Stimulated activated CD4-positive, alpha-beta T cell treated with anti-CD3 and anti-CD28 coated beads, Interleukin-1b, Interleukin-23, amount 100 ng/mL, for 1 hour (primary cell): ENCODE measurements around the gene ZCWPW1.
"Not testable (repeated sequence)": the region's sequence is repeated elsewhere in the genome, so short reads cannot be mapped to it uniquely, and the experiment has no call there.

ENCODE experiments used
- DNase-seq, 2 donors: peaks; one replicate each; pipeline ENCODE4 v3.0.0-alpha.2; 2020; ENCODE audit warnings: low read depth in 2 of 2

ZCWPW1 gene

GRCh38 chr7:100373261-100373831, 55.2 kb downstream of the ZCWPW1 start, which contains the start of gene PILRA:
Gene PILRA, plus strand, starts transcription at chr7:100373487. Its CDS starts 170 bp downstream, at chr7:100373657.
- DNase-seq, result no peak

GRCh38 chr7:100372694-100373093, 55.8 kb downstream of the ZCWPW1 start:
- no peak for DNase-seq

- no peak for DNase-seq
Observed at GRCh38 chr7:100372256-100372655, 56.2 kb downstream of the ZCWPW1 start.

GRCh38 chr7:100371561-100372171, 56.8 kb downstream of the ZCWPW1 start:
- no peak for DNase-seq

- DNase-seq, result no peak
Observed at GRCh38 chr7:100370746-100371145, 57.8 kb downstream of the ZCWPW1 start.

- DNase-seq, result no peak
Observed at GRCh38 chr7:100370303-100370702, 58.2 kb downstream of the ZCWPW1 start.

DNA sequence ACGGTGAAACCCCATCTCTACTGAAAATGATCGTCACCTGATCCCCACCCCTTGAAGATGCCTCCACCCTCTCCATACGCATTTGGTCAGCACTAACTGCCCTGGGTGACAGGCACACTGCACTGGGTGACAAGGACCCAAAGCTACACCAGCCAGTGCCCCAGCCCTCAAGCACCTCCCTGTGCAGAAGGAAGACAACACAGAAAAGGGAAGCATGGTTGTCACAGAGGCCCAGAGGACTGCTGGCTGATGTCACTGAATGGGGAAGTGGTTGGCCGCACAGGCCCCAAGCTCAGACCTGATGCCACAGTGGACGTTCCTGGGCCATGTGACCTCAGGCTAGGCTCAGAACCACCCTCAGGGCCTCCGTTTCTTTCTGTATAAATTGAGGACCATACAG, 59.4 kb downstream of the ZCWPW1 start:
- DNase-seq, result no peak

DNA sequence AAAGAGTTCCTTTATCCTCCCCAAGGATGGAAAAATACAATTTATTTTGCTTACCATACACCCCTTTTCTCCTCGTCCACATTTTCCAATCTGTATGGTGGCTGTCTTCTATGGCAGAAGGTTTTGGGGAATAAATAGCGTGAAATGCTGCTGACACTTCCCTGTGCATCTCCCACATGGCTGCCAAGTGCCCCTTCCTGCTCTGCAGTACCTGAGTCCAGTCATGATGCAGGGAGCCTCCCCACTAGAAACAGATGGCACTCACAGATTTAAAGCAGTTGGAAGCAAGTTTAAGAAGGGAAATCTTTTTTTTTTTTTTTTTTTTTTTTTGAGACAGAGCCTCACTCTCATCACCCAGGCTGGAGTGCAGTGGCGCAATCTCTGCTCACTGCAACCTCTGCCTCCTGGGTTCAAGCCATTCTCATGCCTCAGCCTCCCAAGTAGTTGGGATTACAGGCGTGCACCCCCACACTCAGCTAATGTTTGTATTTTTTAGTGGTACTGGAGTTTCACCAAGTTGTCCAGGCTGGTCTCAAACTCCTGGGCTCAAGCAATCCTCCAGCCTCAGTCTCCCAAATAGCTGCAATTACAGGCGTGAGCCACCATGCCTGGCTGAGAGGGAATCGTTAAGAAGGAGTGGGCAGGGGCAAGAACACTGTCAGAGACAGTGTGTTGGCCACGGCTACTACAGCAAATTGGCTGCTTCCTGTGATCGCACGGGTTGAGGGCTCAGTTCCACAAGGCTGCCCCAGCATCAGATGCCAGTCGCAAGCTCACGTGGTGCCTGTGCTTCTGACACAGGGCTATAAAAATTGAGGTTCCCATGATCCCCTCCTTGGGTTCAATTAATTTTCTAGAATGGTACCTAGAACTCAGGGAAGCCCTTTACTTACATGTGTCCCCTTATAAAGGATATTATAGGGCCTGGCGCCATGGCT, 60.6 kb downstream of the ZCWPW1 start:
- no peak for DNase-seq

DNA sequence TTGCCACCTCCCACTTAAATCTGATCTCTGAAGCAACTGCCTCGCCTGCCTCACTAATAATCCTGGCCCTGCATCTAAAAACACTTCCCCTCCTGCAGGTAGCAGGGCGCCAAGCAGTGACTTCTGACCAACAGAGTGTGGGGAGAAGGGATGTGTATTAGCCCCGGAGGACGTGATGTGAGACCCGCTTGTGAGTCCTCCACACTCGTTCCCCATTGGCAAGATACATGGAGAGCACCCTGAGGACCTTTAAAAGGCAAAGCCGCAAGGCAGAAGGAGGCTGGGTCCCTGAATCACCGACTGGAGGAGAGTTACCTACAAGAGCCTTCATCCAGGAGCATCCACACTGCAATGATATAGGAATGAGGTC, 61.3 kb downstream of the ZCWPW1 start:
- no peak for DNase-seq

GRCh38 chr7:100366411-100367250, 61.9 kb downstream of the ZCWPW1 start:
- DNase-seq, result no peak

DNA sequence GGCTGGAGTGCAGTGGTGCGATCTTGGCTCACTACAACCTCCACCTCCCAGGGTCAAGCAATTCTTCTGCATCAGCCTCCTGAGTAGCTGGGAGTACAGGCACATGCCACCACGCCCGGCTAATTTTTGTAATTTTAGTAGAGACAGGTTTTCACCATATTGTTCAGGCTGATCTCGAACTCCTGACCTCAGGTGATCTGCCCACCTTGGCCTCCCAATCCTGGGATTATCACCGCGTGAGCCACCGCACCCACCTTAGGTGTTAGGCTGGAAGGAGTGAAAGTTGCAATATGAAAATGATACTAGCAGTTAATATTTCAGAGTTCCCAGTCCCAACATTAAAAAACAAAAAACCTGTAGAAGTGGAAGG, 62.5 kb downstream of the ZCWPW1 start:
- not testable (repeated sequence) for DNase-seq

DNA sequence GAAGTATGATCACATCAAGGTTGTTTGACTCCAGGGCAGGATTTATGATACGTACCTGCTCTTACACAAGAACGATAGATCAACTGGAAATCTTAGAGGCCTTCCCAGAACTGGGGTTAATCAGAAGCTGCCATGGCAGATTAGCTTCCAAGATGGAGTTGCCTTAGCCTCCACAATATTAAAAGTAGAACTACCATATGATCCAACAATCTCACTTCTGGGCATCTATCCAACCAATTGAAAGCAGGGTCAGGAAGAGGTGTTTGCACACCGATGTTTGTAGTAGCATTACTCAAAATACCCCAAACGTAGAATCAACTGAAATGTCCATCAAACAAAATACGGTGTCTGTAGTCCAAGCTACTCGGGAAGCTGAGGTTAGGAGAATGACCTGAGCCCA, 64.0 kb downstream of the ZCWPW1 start:
- DNase-seq, result no peak

DNA sequence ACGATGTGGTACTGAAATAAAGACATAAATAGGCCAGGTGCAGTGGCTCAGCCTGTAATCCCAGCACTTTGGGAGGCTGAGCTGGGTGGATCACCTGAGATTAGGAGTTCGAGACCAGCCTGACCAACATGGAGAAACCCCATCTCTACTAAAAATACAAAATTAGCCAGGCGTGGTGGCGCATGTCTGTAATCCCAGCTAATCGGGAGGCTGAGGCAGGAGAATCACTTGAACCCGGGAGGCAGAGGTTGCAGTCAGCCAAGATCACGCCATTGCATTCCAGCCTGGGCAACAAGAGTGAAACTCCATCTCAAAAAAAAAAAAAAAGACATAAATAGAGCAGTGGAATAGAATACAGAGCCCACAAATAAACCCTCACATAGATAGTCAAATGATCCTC, 64.7 kb downstream of the ZCWPW1 start:
- not testable (repeated sequence) for DNase-seq

GRCh38 chr7:100363098-100363497, 65.4 kb downstream of the ZCWPW1 start:
- DNase-seq, result no peak

DNA sequence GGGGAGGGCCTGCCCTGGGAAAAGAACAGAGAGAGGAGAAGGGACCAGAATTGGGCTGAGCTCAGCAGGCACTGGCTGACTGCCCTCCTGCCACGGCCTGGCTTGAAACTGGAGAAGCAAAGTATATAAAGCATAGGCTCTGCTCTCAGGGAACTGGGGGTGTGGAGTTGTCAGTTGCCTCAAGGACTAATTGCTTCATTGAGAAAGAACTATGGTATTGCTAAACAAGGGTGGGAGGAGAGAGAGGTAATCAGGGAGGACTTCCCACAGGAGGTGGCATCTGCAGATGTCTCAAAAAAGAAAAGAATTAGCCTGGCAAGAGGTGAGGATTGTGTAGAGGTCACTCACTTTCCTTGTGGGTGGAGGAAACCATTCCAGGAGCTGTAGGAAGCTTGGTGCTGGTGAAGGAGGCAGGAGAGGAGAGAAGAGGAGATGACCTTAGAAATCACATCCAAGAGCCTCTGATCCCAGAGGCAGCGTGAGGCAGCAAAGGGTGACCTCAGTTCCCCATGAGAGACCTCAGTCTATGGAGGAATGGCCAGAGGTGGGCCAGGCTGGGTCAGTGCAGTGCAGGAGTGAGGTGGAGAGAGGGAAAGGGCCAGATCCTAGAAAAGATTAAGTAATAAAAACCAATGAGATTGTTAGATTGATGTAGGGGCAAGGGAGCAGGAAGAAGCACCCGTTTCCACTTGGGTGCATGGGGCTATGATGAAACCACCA, 68.2 kb downstream of the ZCWPW1 start:
- DNase-seq, result no peak

DNA sequence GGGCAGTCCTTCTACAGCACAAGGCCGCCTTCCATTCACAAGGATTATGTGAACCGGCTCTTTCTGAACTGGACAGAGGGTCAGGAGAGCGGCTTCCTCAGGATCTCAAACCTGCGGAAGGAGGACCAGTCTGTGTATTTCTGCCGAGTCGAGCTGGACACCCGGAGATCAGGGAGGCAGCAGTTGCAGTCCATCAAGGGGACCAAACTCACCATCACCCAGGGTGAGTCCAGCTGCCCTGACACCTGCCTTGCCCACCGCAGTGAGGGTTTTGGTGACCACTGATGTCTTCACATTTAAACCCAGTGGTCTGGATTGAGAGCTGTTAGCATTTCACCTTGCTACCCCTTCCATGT, 69.7 kb downstream of the ZCWPW1 start:
- DNase-seq, result no peak

GRCh38 chr7:100358027-100358856, 70.3 kb downstream of the ZCWPW1 start, which contains the start of gene PILRB:
Gene PILRB, plus strand, starts transcription at chr7:100358117. Its CDS starts 186 bp downstream, at chr7:100358303.
- no peak for DNase-seq

DNA sequence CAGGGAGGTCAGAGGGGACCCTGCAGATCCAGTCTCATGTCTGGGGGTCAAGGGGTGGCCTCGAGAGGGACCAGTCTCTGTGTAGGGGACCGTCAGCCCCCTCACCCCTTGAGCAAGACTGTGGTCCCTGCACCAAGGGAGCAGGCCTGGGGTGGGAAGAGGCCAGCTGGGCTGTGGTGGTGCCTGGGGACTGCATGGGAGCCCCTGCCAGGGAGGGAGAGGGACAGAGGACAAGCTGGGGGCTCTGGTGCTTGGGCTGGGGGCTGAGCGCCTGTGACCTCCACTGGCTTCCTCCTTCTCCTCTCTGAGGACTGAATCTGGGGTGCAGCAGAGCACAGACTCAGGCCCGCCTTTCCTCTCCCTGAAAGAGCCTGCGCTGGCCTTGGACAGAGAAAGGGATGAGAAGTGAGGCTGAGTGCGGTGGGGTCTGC, 71.4 kb downstream of the ZCWPW1 start:
- DNase-seq, result no peak

DNA sequence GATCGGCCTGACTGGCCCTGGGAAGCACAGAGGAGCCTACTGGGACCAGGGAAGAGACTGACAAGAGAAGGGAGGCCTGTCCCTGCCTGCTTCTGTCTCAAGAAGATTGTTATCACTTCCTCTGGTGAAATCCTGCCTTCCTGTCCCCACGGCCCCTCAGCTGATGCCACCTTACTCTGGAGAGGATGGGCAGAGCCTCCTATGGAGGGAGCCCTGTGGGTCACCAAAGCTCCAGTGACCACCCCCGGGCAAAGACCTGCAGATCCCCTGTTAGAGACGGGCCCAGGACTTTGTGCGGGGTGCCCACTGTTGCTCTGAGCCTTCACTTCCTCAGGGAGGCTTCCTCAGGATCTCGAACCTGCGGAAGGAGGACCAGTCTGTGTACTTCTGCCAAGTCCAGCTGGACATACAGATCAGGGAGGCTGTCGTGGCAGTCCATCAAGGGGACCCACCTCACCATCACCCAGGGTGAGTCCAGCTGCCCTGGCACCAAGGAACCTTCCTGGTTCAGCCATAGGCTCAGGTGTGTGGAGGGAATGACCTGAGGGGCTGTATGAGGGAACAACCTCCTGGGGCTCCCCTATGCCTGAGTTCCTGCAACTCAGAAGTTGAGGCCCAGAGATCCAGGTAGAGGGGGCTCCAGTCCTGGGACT, 72.0 kb downstream of the ZCWPW1 start:
- no peak for DNase-seq
